HG02973 (cell line): ENCODE results near the gene SORBS1.

ENCODE experiments used
- ATAC-seq: cut with Tn5 transposase; IDR thresholded peaks from one replicate; pipeline ENCODE4 v1.9.1; 2021; ENCODE audit warnings: moderate library complexity; ENCODE audit not compliant: unreplicated experiment

Gene SORBS1

DNA sequence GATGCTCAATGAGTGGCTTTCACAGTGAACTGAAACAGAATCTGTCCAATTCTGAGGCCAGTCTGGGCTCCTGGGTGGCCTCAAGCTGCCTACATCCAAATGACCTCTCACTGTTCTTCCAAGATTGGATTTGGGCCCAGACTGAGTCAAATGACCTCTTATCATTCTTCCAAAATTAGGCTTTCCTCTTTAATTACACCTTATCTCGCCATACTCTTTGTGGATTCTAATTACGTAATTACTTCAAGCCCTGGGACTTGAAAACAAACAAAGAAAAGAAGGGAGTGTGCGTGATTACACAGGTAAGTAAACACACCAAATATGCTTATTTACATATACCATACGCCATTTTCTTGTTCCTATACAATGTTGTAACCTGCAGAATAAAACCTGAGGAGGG is 18.8 kb downstream of the SORBS1 start:
- ATAC-seq = no peak

DNA sequence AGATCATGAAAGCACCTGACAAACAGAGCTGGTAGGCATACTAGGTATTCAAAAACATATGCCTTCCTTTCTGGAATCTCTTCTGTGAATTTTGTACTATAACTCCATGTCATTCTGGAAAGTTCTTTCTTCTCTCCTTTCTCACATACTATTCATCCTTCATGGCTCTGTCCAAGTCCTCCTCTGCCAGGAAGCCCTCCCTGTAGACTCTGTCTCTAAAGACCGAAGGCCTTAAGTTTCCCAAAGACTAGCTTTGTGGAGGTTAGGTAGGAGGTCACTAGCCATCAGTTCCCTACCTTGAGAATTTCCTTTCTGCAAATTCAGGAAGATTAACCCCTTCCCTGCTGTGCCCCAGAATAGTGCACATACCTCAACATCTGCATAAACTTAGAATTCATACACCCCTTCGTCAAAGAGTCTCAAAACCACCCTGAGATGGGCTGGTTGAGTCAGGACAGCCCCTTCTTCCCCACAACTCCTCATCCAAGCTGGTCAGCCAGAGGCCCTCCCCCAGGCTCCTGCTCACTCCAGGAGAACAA is 20.6 kb downstream of the SORBS1 start:
- no peak for ATAC-seq

DNA sequence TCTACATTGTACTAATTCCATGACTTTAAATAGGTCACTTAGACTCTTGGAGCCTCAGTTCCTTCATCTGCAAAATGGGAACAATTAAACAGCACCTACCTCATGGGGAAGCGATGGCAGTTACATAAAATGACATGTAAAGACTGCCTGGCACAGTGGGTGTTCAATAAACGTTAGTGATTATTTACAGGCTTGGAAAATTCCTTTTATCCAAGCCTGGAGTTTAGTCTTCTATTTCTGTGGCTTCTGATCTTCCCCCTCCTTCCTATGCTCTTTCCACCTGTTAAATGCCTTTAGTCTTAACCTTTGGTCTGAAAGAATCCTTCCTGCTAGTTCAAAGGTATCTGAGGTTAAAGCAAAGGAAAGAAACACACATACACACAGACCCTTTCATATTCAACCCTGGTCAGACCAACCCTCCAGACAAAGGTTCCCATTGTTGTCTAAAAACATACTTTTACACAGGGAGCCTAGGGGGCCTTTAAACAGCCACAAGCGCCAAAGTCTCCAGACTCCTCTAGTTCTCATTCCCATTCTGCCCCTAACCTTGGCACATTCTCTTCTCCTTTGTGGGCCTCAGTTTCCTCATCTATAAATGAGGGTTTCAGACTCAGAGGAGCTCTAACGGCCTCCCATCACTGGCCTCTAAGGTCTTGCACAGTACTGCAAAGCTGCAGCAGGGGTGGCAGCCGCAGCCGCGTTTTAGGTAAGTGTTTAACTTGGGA is 21.4 kb downstream of the SORBS1 start:
- ATAC-seq = no peak

DNA sequence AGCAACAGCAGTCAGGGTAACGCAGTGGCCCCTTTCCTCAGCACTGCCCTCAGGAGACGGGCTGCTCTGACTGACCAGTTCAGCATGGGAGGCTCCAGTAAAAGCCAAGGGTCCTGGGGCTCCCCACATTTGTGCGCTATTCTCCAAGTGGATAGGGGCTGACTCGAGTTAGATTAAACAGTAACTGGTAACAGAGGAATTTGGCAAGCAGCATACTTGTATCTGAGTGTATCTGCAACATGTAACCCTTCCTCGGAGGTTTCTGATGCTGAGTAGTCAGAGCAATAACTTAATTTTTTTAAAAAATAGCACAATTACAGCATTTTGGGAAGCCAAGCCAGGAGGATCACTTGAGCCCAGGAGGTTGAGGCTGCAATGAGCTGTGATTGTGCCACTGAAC is 22.8 kb downstream of the SORBS1 start:
- no peak for ATAC-seq

DNA sequence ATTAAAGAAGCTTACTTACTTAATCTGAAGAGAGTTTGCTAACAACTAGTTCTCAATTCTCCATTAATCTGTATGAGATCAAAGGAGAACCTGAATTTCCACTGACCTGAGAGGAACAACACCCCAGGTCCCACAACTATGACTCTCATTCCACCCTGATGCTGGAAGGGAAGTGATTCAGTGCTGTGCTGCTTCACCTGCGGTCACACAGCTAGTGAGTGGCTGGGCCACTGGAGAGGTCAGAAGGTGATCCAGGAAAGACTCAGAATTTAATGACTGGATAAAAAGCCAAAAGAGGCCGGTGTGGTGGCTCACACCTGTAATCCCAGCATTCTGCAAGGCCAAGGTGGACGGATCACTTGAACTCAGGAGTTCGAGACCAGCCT is 23.6 kb downstream of the SORBS1 start:
- ATAC-seq = no peak

DNA sequence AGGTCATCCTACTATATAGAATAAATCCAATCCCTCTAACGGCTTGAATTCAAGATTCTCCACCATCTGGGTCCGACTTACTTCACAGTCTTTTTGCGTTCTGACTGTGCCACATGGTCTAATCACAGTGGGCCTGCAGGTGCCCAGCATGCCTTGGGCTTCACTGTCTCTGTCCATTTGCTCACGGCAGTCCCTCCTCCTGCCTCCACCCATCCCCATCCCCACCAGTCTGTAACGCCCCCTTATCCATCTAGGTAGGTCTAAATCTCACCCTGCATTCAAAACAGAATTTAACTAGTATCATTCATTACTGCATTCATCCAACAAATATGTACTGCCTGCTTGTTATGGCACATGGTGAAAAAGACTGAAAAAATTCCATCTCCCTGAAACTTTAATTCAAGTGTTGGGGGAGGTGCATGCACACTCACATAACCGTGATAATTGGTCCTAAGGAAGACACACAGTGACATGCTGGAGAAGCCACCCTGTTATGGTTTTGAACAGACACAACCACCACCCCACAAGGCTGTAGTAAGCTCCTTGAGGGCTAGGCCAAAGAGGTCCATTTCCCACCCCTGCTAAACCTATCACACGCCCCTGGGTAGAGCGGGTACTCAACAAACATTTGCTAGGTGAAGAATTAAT is 24.2 kb downstream of the SORBS1 start:
- no peak for ATAC-seq

DNA sequence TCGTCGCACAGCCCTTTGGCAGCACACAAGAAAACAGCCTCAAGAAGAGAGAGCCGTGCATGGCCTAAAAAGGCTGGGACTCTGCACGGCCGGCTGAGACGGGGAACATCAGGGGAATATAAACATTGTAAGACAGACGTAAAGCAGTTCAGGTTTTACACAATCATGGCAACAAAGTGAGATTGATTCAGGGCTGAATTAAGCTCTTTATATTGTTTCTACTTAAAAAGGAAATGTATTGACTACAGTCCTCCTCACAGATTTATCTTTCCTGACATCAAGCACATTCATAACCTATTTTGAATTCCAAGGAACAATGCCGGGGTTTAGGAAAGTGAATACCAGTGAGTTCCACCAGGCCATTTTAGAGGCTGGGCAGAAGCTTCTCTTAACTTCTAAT is 25.2 kb downstream of the SORBS1 start:
- no peak for ATAC-seq

DNA sequence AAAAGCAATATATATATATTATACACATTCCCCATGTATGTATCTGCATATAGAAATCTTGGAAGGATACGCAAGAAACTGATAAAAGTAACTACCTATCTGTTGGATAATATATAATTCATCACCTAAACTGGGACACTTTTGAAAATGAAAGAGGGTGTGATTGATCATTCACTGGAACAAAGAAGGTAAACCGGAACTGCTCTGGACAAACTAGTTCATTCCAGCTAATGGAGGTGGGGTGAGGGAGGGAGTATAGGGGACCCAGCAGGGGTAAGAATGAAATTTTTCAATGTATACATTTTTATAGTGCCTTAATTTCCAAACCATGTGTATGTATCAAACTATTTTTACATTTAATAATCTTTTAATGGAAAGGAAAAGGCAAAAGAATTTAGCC is 25.6 kb downstream of the SORBS1 start:
- no peak for ATAC-seq

DNA sequence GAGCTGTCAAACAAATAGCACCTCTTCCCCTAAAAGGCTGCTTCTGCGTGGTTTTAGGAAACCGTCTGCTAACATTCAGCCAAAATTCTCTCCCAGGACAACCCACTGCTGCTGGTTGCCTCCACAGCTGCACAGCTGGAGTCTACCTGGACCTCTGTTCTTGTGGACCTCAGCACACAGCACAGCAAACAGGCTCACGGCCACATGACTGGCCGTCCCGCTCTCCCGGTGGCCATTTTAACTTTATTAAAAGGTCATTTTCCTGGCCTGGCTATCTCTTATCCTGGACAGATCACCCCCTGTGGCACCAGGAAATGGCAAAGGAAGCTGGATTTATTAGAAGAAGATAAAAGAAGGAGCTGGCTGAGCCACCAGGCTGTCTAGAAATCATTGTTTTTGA is 27.6 kb downstream of the SORBS1 start:
- ATAC-seq = no peak

DNA sequence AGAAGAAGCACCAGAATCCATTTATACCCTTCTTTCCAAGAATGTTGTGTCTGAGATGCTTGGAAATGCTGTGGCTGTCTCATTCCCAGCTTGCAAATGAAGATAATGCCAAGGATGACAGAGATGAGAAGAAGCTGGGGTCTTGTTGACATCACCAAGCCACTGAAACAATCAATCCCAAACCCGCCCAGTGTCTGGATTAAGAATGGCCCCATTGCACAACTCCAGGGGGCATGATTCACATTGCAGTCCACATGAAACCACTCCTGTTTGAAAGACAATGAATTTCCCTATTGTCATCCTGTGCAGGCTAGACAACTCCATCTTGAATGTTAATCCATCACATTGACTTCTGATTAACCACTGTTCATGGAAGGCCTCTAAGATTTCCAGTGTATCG is 28.6 kb downstream of the SORBS1 start:
- no peak for ATAC-seq

DNA sequence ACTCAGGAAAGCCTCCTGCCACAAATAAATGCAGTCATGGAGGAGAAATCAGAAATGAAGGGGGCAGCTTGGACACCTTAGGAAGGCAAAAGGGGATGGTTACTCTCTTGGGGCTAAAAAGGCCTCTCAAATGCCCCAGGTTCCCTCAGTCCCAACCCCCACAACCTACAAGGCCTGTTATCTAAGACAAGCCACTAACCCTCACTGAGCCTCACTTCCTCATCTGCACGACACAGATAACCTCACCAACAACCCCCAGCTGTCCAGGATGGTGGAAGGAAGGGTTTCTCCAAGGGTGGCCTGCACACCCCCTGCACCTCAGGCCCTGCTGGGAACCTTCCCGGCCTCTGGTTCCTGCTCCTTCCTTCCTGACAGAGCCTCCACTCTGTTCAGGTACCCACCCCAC is 29.2 kb downstream of the SORBS1 start:
- ATAC-seq = no peak

DNA sequence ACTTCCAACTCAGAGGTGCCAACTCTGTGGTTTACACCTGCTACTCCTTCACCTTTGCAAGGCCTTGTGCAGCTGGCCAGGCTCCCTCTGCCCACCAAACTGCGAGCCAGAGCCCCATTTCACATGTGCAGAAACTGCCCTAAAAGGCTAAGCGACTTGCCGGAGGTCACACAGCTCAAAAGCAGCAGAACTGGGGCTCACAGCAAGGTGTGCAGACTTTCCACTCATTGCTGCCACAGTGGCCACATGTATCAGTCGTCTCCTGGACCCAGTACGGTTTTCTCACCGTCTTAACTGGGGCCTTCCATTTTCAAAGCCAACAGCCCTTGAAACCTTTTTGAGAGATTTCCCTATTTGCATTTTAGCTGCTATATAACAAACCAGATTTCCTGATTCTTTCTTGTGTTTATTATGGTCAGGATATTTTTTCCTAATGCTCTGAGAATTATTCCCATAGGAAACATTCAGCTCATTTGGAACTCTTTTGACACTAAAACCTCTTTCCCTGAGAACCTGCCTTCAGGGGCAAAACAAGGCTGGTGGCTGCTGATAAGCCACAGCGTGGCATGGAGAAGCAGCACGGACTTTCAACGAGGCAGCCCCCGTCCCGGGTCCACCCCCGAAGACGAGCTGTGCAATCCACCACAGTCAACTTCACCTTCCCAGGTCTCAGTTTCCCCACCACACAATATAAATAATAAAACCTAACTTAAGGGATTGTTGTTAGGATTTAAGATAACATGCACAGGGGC is 29.9 kb downstream of the SORBS1 start:
- no peak for ATAC-seq

DNA sequence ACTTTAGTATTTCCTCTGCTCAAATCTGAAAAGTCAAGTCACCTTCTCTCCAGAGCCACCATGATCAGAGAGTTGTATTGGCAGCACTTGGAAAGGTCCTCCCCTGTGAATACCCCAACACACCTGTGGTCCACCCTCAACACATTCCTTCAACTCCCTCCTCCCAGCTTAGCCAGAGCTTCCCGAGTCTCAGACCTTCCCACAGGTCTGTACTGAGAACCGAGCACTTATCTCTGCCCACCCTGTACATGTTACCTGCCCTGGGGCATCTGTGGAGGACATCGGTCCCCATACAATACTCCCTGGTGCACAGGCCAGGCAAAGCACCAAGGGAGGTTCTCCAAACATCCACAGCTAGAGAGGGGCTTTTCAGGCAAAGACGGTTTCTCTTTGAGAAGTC is 30.6 kb downstream of the SORBS1 start:
- no peak for ATAC-seq

DNA sequence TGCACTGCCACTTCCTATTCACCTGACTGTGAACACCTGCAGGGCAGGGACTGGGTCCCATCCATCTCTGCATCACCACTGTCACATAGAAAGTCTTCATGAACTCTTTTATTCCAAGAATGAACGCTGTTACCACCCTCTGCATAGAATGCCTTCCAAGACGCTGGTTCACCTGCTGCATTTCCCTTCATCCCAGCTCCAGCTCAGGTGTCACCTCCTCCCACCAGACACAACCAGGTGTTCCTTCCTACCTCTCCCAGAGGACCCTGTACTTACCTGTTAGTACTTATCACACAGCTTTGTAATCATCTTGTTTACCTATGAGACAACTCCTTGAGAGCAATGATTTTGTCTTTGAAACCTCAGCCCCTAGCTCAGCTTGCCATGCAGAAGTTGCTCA is 31.1 kb downstream of the SORBS1 start:
- no peak for ATAC-seq

DNA sequence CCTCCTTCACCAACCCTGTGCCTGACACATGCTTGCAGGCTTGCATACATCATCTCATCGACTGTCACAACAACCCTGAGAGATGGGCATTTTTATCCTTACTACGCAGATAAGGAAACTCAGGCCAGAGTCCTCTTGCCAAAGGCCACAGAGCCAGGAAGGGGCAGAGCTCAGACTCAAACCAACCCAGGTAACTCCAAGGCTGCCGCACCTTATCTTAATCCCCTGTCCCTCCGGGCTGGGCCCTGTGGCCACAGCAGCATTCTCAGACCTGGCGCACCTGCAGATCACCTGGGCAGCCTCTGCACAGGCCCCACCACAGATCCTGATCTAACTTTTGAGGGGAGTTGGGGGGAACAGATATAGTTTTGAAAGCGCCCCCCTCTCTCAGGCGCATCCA is 35.1 kb downstream of the SORBS1 start:
- no peak for ATAC-seq

DNA sequence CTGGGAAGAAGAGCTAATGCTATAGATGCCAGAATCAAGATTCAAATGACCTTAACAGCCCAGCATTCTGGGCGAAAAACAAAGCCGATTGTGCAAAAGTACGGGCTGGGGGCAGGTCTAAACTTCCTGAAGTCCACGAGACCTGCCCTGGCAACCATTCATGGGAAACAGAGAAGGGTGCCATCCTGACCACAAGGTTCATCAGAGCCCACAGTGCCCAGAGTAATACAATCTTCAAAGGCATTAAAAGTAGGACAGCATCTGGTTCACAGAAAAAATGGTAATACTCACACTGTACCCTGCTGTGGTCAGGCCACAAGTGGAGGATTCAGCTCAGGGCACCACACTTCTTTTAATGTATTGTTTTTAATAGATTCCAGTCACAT is 36.1 kb downstream of the SORBS1 start:
- no peak for ATAC-seq

DNA sequence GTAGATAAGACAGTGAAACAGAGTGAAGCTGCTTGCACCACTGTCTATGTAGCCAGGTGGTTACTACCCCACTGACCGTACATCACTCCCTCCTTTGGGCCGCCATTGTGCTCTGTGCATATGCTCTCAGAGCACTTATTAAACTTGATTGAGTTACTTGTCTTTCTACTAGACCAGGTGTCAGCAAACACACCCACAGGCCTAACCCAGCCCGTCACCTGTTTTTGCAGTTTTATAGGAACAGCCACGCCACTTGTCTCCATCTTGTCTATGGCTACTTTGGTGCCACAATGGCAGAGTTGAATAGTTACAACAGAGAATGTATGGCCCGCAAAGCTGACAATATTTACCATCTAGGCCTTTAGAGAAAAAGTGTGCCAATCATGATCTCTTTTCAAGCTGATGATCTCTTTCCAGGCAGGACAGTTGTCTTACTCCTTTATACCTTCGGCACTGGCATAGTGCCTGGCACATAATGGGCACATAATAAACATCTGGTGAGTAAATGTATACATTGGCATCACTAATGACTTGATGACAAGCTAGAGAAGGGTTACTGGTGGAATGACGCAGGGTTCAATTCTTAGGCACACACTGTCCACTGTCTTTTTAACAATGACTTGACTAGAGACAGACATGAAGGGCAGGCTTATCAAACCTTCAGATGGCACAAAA is 36.7 kb downstream of the SORBS1 start:
- ATAC-seq = no peak

DNA sequence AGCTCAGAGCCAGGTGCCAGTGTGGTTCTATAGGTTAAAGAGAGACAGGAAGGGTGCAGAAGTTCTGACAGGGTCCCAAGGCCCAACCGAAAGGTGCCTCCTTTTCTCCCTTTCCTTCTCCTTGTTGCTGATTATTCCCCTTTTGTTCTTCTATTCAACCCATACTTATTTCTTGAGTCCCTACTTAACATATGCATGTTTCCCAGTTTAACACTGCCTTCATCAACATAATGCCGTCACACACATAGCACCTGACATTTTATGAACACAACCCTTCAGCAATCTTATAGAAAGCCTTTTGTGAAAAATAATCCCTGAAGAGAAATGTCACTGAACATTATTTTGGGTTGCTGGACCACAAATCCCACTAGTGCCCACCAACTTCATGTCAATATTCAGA is 39.1 kb downstream of the SORBS1 start:
- ATAC-seq = no peak

DNA sequence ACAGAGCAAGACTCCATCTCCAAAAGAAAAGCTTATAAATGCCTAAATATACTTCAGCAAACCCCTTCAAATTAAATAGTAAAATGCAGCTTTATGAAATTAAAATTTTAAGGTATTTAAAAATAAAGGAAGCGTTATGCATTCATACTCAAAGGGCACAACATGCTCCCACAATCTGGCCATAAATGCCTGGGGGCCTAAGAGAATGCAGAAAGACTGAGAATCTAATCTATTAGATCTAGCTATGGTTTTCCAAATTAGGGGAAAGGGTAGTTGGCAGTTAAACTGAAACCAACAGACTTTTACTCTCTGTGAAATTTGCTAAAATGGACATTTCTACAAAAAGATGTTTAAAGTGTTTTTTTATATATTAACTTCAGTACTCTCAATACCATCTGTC is 40.6 kb downstream of the SORBS1 start:
- ATAC-seq = no peak

DNA sequence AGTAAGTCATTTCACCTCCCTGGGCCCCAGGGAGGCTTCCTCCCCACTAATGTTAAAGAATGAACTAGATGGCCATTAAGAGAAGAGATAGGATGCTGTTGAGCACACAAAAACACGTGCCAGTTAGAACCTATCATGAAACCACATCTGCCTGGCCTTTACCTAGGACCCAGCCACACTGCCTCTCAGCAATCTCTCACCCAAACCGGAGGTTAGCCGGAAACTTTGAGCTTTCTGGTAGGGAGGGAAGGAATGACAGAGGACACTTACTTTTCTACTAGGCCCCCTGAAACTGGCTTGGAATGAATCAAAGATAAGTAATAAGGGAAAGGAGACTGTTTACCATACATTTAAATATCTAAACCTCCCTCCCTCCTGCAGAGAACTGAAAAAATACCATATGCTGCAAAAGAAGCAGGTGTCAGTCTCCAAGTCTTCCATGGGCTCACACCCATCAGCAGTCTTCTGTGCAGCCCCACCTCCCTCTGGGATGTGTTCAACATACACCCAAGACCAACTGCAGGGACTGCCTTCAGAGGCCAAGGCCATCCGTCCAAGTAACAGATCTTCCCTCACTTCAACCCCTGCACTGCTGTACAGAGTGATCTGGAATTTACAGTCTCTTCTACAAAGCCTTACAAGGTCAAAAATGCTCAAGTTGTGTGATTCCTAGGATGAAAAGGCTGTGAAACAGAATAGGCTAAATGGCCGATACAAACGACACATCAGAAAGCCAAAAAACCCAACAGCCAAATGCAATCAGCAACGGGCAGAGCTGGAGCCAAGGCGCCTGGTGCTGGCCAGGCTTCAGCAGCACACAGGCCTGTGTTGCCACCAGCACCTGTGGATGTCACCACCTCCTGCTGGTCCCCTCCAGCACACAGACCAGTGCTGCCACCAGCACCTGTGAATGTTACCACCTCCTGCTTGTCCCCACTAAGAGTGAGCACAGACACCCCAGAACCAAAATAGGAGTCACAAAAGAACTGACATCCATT is 42.4 kb downstream of the SORBS1 start:
- no peak for ATAC-seq
